ENCODE data around the gene PLPP7.
"Not testable (repeated sequence)": the region's sequence is repeated elsewhere in the genome, so short reads cannot be mapped to it uniquely, and the experiment has no call there.

Gene PLPP7

GRCh38 chr9:131289301-131290035, at the start of gene PLPP7:
Gene PLPP7, plus strand, starts transcription at chr9:131289723. Its CDS starts 275 bp downstream, at chr9:131289998.
- no peak for DNase-seq (ENCODE audit: low read depth in 2 of 2)

- no peak for DNase-seq (ENCODE audit: low read depth in 2 of 2)
Measured at GRCh38 chr9:131240047-131240921, 49.2 kb upstream of the PLPP7 start.

GRCh38 chr9:131244331-131244730, 45.2 kb upstream of the PLPP7 start:
- DNase-seq (ENCODE audit: low read depth in 2 of 2), result not testable (repeated sequence)

GRCh38 chr9:131246618-131247017, 42.9 kb upstream of the PLPP7 start:
- no peak for DNase-seq (ENCODE audit: low read depth in 2 of 2)

- no peak for DNase-seq (ENCODE audit: low read depth in 2 of 2)
Measured at GRCh38 chr9:131252120-131252519, 37.4 kb upstream of the PLPP7 start.

- no peak for DNase-seq (ENCODE audit: low read depth in 2 of 2)
Measured at GRCh38 chr9:131253891-131254491, 35.5 kb upstream of the PLPP7 start.

- DNase-seq (ENCODE audit: low read depth in 2 of 2), result no peak
Measured at GRCh38 chr9:131254626-131255025, 34.9 kb upstream of the PLPP7 start.

GRCh38 chr9:131255676-131256197, 33.8 kb upstream of the PLPP7 start:
- DNase-seq (ENCODE audit: low read depth in 2 of 2), result no peak

GRCh38 chr9:131257266-131258025, 32.1 kb upstream of the PLPP7 start:
- no peak for DNase-seq (ENCODE audit: low read depth in 2 of 2)

- no peak for DNase-seq (ENCODE audit: low read depth in 2 of 2)
Measured at GRCh38 chr9:131258186-131258585, 31.3 kb upstream of the PLPP7 start.

GRCh38 chr9:131258698-131259431, 30.7 kb upstream of the PLPP7 start:
- DNase-seq (ENCODE audit: low read depth in 2 of 2), result no peak

GRCh38 chr9:131259432-131259898, 30.1 kb upstream of the PLPP7 start:
- no peak for DNase-seq (ENCODE audit: low read depth in 2 of 2)

GRCh38 chr9:131259916-131260597, 29.5 kb upstream of the PLPP7 start:
- DNase-seq (ENCODE audit: low read depth in 2 of 2), result no peak

- DNase-seq (ENCODE audit: low read depth in 2 of 2), result no peak
Measured at GRCh38 chr9:131260751-131261452, 28.6 kb upstream of the PLPP7 start.

GRCh38 chr9:131262327-131263032, 27.0 kb upstream of the PLPP7 start:
- no peak for DNase-seq (ENCODE audit: low read depth in 2 of 2)

GRCh38 chr9:131263033-131263343, 26.5 kb upstream of the PLPP7 start:
- not testable (repeated sequence) for DNase-seq (ENCODE audit: low read depth in 2 of 2)

GRCh38 chr9:131263701-131264100, 25.8 kb upstream of the PLPP7 start:
- no peak for DNase-seq (ENCODE audit: low read depth in 2 of 2)

GRCh38 chr9:131264231-131264630, 25.3 kb upstream of the PLPP7 start:
- DNase-seq (ENCODE audit: low read depth in 2 of 2), result no peak

Measured in stimulated activated CD4-positive, alpha-beta T cell treated with anti-CD3 and anti-CD28 coated beads, Interleukin-15, amount 100 ng/mL, for 48 hours (primary cell).